Middle frontal gyrus (tissue), 1 donor: ENCODE data around the gene ANTKMT.
A peak's percentile ranks its signal among the peaks of the same experiment; 100 is the strongest.

Source experiments
- DNase-seq: peaks from one replicate; pipeline ENCODE4 v3.0.0-alpha.2; 2015; ENCODE audit warnings: low spot score; ENCODE audit errors: extremely low spot score

Gene ANTKMT

GRCh38 chr16:720990-721764 lies at the start of gene ANTKMT:
TSS of gene ANTKMT (plus strand) at chr16:721146. CDS start at chr16:721275, 129 bp downstream.
- DNase-seq = peak; percentile 79

- no peak for DNase-seq
Observed at GRCh38 chr16:671353-672131, 49.4 kb upstream of the ANTKMT start.

- no peak for DNase-seq
Observed at GRCh38 chr16:672371-672770, 48.6 kb upstream of the ANTKMT start.

GRCh38 chr16:672851-673250 lies 48.1 kb upstream of the ANTKMT start:
- no peak for DNase-seq

- DNase-seq = no peak
Observed at GRCh38 chr16:673399-673991, 47.5 kb upstream of the ANTKMT start.

- DNase-seq = no peak
Observed at GRCh38 chr16:674214-674881, 46.6 kb upstream of the ANTKMT start.

GRCh38 chr16:674968-675883 lies 45.7 kb upstream of the ANTKMT start, which contains the start of gene RHBDL1:
TSS of gene RHBDL1 (plus strand) at chr16:675671. CDS start at chr16:675791, 120 bp downstream.
- peak; percentile 44 for DNase-seq

- no peak for DNase-seq
Observed at GRCh38 chr16:675884-676564, 44.9 kb upstream of the ANTKMT start.

GRCh38 chr16:676565-676902 lies 44.4 kb upstream of the ANTKMT start:
- no peak for DNase-seq

GRCh38 chr16:676913-677312 lies 44.0 kb upstream of the ANTKMT start:
- DNase-seq = no peak

GRCh38 chr16:677316-678190 lies 43.4 kb upstream of the ANTKMT start:
- no peak for DNase-seq

GRCh38 chr16:678209-678857 lies 42.6 kb upstream of the ANTKMT start:
- DNase-seq = no peak

GRCh38 chr16:678858-679813 lies 41.8 kb upstream of the ANTKMT start:
- DNase-seq = no peak

- peak; percentile 81 for DNase-seq
Observed at GRCh38 chr16:679814-680624, 40.9 kb upstream of the ANTKMT start, which contains the start of gene STUB1. TSS of gene STUB1 (plus strand) at chr16:680410. CDS start at chr16:680526, 116 bp downstream.

- no peak for DNase-seq
Observed at GRCh38 chr16:680625-680945, 40.4 kb upstream of the ANTKMT start.

- no peak for DNase-seq
Observed at GRCh38 chr16:680967-681745, 39.8 kb upstream of the ANTKMT start.
